H1 (cell line): ENCODE data around the gene EFHB.
"Not testable (repeated sequence)": the region's sequence is repeated elsewhere in the genome, so short reads cannot be mapped to it uniquely, and the experiment has no call there.

Experiments used
- HDAC2 ChIP-seq, 2 experiments: fragments of 300-600 bp in 1 of 2; sonication (generic) in 1 of 2; IDR thresholded peaks; 2 replicates each; pipeline ENCODE4 v1.6.1; 2011 to 2012; ENCODE audit warnings: low read depth in 2 of 2, low read length in 2 of 2, mild to moderate bottlenecking in 2 of 2, moderate library complexity in 2 of 2, borderline replicate concordance in 1 of 2, inconsistent platforms in 1 of 2
- POLR2A ChIP-seq, 2 experiments: IDR thresholded peaks; 1 replicate in 1 of 2; 2 replicates in 1 of 2; pipeline ENCODE4 v1.6.1; 2011; ENCODE audit warnings: low read depth in 2 of 2, low read length in 2 of 2, mild to moderate bottlenecking in 2 of 2; ENCODE audit errors: control extremely low read depth in 1 of 2
- RXRA ChIP-seq: IDR thresholded peaks from 2 replicates; pipeline ENCODE4 v1.6.1; 2011; ENCODE audit warnings: low read depth, mild to moderate bottlenecking, low read length, moderate library complexity; ENCODE audit not compliant: insufficient read depth
- SP1 ChIP-seq: IDR thresholded peaks from 2 replicates; pipeline ENCODE4 v1.6.1; 2011; ENCODE audit warnings: low read depth, low read length
- TF ChIP-seq, protein P1 (sequence below): IDR thresholded peaks from 2 replicates; pipeline ENCODE4 v1.6.1; 2012; ENCODE audit warnings: inconsistent platforms

DNA sequence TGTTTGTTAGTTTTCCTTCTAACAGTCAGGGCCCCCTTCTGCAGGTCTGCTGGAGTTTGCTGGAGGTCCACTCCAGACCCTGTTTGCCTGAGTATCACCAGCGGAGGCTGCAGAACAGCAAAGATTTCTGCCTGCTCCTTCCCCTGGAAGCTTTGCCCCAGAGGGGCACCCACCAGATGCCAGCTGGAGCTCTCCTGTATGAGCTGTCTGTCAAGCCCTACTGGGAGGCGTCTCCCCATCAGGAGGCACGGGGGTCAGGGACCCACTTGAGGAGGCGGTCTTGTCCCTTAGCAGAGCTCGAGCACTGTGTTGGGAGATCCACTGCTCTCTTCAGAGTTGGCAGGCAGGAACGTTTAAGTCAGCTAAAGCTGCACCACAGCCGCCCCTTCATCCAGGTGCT is 87.4 kb downstream of the EFHB start:
- TF ChIP-seq POLR2A (IDR thresholded peaks at IDR 0.05; ENCODE audit: control extremely low read depth in 1 of 2, low read depth in 2 of 2, low read length in 2 of 2); SP1; RXRA; HDAC2 (IDR thresholded peaks at IDR 0.05; ENCODE audit: borderline replicate concordance in 1 of 2, low read depth in 2 of 2, low read length in 2 of 2): not testable (repeated sequence)
- TF ChIP-seq, protein P1, sequence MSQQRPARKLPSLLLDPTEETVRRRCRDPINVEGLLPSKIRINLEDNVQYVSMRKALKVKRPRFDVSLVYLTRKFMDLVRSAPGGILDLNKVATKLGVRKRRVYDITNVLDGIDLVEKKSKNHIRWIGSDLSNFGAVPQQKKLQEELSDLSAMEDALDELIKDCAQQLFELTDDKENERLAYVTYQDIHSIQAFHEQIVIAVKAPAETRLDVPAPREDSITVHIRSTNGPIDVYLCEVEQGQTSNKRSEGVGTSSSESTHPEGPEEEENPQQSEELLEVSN, result not testable (repeated sequence)
